IPS-NIHi7 (cell line): ENCODE results near the gene INTS11.

Experiments
- DNase-seq: peaks from one replicate; pipeline ENCODE4 v3.0.0; 2012; ENCODE audit warnings: mixed read lengths; ENCODE audit errors: extremely low spot score

The INTS11 gene

GRCh38 chr1:1357871-1358432, 33.5 kb upstream of the INTS11 start:
- DNase-seq, result no peak

GRCh38 chr1:1356796-1357401, 32.4 kb upstream of the INTS11 start:
- no peak for DNase-seq

- no peak for DNase-seq
These were observed 31.8 kb upstream of the INTS11 start for GRCh38 chr1:1356166-1356795.

- DNase-seq, result no peak
These were observed 31.0 kb upstream of the INTS11 start for GRCh38 chr1:1355416-1355815.

- DNase-seq, result no peak
These were observed 30.1 kb upstream of the INTS11 start for GRCh38 chr1:1354271-1355247.

GRCh38 chr1:1353389-1354151, 29.1 kb upstream of the INTS11 start:
- DNase-seq, result peak; percentile 72

GRCh38 chr1:1352786-1353388, 28.4 kb upstream of the INTS11 start:
- no peak for DNase-seq

- DNase-seq, result no peak
These were observed 27.3 kb upstream of the INTS11 start for GRCh38 chr1:1351511-1352427.

- peak; percentile 83 for DNase-seq
These were observed 25.0 kb upstream of the INTS11 start, which contains the start of gene DVL1 for GRCh38 chr1:1349256-1350012. Gene DVL1 (minus strand): TSS chr1:1349418. CDS start chr1:1349065, 353 bp downstream.

- DNase-seq, result no peak
These were observed 24.2 kb upstream of the INTS11 start for GRCh38 chr1:1348420-1349255.

- peak; percentile 77 for DNase-seq
These were observed 23.4 kb upstream of the INTS11 start for GRCh38 chr1:1347663-1348419.

- DNase-seq, result no peak
These were observed 22.7 kb upstream of the INTS11 start for GRCh38 chr1:1347026-1347595.

- DNase-seq, result no peak
These were observed 22.0 kb upstream of the INTS11 start for GRCh38 chr1:1346501-1346890.

GRCh38 chr1:1345860-1346500, 21.5 kb upstream of the INTS11 start:
- DNase-seq, result no peak

- DNase-seq, result no peak
These were observed 20.9 kb upstream of the INTS11 start for GRCh38 chr1:1345384-1345783.

GRCh38 chr1:1344655-1345361, 20.3 kb upstream of the INTS11 start:
- peak; percentile 59 for DNase-seq
